H1 (cell line): Measurements from ENCODE around the gene SNRK.

ENCODE experiments used
- ATF2 ChIP-seq: IDR thresholded peaks from 2 replicates; pipeline ENCODE4 v1.6.1; 2012; ENCODE audit warnings: low read length, inconsistent platforms
- CEBPB ChIP-seq: IDR thresholded peaks from 2 replicates; pipeline ENCODE4 v1.6.1; 2012; ENCODE audit warnings: low read depth, low read length
- CHD2 ChIP-seq: IDR thresholded peaks from 2 replicates; pipeline ENCODE4 v1.6.1; 2012; ENCODE audit warnings: low read length, improper control_type of control experiment
- CTCF ChIP-seq, 3 experiments: IDR thresholded peaks; 1 replicate in 2 of 3; 2 replicates in 1 of 3; pipeline versions ENCODE4 v1.5.1 to v1.6.1; 2011; ENCODE audit warnings: low read length in 3 of 3, mild to moderate bottlenecking in 3 of 3, inconsistent platforms in 2 of 3, low read depth in 1 of 3, moderate library complexity in 1 of 3; ENCODE audit not compliant: insufficient read depth in 1 of 3; ENCODE audit errors: control extremely low read depth in 1 of 3
- EP300 ChIP-seq, 2 experiments: IDR thresholded peaks; 1 replicate in 1 of 2; 2 replicates in 1 of 2; pipeline ENCODE4 v1.6.1; 2011 to 2012; ENCODE audit warnings: low read depth in 2 of 2, low read length in 2 of 2, mild to moderate bottlenecking in 2 of 2, borderline replicate concordance in 1 of 2, inconsistent platforms in 1 of 2, moderate library complexity in 1 of 2
- JUN ChIP-seq: IDR thresholded peaks from 2 replicates; pipeline ENCODE4 v1.6.1; 2011; ENCODE audit warnings: low read depth, mild to moderate bottlenecking, improper control_type of control experiment, low read length
- MAX ChIP-seq: IDR thresholded peaks from 2 replicates; pipeline ENCODE4 v1.6.1; 2012; ENCODE audit warnings: inconsistent platforms
- POLR2A ChIP-seq, 2 experiments: IDR thresholded peaks; 1 replicate in 1 of 2; 2 replicates in 1 of 2; pipeline ENCODE4 v1.6.1; 2011; ENCODE audit warnings: low read depth in 2 of 2, low read length in 2 of 2, mild to moderate bottlenecking in 2 of 2; ENCODE audit errors: control extremely low read depth in 1 of 2
- RBBP5 ChIP-seq: IDR thresholded peaks from 2 replicates; pipeline ENCODE4 v1.7.1; 2012; ENCODE audit warnings: low read depth, mild to moderate bottlenecking, inconsistent platforms, low read length, moderate library complexity, borderline replicate concordance
- RNF2 ChIP-seq: fragments of 200-900, 300-1000 bp; sonication (generic); IDR thresholded peaks from 2 replicates; pipeline ENCODE4 v1.7.1; 2016; ENCODE audit warnings: borderline replicate concordance, low read depth, mild to moderate bottlenecking, antibody characterized with exemption, low read length; ENCODE audit not compliant: poor library complexity, severe bottlenecking; ENCODE audit errors: missing control alignments
- SRF ChIP-seq: IDR thresholded peaks from 2 replicates; pipeline ENCODE4 v1.6.1; 2011; ENCODE audit warnings: mild to moderate bottlenecking, low read depth, low read length, moderate library complexity
- TAF1 ChIP-seq: IDR thresholded peaks from 2 replicates; pipeline ENCODE4 v1.6.1; 2011; ENCODE audit warnings: mild to moderate bottlenecking, low read depth, low read length

DNA sequence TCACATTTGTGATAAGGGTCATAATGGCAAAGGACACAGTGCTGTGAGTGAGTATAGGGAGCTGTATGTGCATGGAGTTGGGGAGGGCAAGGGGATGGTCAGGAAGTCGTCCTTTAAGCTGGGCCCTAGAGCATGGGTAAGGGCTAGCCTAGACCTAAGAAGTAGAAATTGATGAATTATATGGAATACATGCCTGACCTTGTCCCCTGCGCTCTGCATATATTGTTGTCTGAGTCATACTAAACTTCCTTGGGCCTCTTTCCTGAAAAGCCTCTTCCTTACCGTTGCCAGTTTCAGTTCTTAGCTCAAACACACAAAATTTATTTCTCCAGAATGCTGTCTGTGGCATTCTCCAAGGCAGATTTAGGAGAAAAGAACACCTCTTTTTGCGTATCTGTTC lies 4.6 kb downstream of the SNRK start:
- TF ChIP-seq JUN (no peak), CTCF (IDR thresholded peaks at IDR 0.05; ENCODE audit: control extremely low read depth in 1 of 3, insufficient read depth in 1 of 3, low read depth in 1 of 3, low read length in 3 of 3) (no peak), MAX (no peak), EP300 (IDR thresholded peaks at IDR 0.05; ENCODE audit: borderline replicate concordance in 1 of 2, low read depth in 2 of 2, low read length in 2 of 2) (no peak), POLR2A (IDR thresholded peaks at IDR 0.05; ENCODE audit: control extremely low read depth in 1 of 2, low read depth in 2 of 2, low read length in 2 of 2) (no peak), CHD2 (no peak), RNF2 (no peak), SRF (no peak), ATF2 (no peak), RBBP5 (no peak), CEBPB (no peak), TAF1 (no peak)
